Stimulated activated CD4-positive, alpha-beta T cell treated with anti-CD3 and anti-CD28 coated beads, Interleukin-2, amount 100 ng/mL, for 48 hours (primary cell): ENCODE data around the gene VGLL4.
"Not testable (repeated sequence)": the region's sequence is repeated elsewhere in the genome, so short reads cannot be mapped to it uniquely, and the experiment has no call there.

Experiments
- DNase-seq, 2 donors: peaks; one replicate each; pipeline ENCODE4 v3.0.0-alpha.2; 2020

VGLL4 gene

DNA sequence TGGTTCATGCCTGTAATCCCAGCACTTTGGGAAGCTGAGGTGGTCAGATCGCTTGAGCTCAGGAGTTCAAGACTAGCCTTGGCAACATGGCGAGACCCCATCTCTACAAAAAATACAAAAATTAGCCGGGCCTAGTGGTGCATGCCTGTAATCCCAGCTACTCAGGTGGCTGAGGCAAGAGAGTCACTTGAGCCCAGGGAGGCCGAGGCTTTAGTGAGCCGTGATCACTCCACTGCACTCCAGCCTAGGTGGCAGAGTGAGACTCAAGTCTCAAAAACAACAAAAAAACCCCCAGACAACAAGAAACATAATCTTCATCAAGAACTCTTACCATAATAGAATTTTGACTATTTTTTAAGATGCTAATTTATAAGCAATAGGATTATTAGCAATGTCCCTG lies 117.6 kb downstream of the VGLL4 start:
- not testable (repeated sequence) for DNase-seq

DNA sequence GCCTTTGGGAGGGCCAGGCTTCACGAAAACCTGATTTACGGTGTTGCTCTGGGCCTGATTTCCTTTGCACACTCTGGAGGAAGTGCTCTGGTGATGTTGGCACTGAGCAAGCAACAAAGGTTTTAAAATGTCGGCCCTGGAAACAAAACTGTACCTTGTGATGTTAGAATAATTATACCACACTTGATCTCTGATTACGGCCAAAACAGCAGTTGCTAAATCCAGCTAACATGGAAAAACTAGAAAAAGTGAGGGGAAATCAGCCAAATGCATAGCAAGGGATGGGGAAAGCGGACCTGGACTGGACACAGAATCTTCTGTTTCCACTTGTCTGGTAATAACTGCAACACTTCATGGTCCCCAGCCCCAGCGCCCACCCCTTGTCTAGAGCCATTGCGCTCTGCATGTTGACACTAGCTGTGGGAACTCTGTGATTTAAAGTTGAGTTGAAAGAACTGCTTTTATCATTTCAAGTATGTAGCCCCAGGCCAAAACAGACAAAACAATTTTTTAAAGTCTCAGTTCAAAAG lies 120.1 kb downstream of the VGLL4 start:
- no peak for DNase-seq

DNA sequence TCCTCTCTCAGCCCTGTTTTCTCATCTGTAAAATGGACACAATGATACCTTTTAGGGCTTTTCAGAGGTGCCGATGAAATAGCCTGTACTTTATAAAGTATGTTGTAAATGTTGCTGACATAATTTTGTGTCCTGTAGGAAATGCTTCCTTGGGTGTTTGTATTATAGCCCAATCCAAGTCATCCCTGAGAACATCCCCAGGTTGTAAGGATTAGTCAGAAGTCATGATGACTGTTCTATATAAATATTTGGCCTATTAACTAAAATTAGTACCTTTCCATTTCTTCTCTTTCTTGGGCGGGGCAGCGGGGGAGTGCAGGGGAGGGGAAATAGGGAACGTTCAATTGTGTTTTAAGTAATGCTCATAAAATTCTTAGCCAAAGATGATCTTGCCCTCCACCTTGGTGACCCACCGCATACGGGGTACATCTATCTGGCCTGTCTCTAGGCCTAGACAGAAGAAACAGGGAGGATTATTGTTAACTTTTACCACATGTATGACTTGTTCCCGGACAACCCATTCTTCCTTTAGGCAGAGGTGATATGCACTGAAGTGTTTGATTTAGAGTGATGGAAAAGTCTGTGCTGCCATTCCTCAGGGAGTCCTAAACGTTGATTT lies 120.7 kb downstream of the VGLL4 start:
- no peak for DNase-seq

DNA sequence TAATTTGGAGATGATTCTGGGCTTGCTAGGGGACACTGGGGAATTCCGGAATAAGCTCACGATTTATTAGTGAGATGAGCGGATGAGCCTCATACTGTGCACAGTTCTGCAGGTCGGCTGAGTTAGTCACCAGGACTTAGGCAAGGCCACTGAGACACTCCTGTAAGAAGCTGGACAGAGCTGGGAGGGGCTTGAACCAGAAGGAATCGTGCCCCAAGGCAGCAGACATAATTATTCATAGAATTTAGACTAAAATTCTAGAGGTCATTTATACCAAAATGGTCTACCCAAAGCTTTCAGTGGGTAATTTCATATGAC lies 121.4 kb downstream of the VGLL4 start:
- DNase-seq: no peak

DNA sequence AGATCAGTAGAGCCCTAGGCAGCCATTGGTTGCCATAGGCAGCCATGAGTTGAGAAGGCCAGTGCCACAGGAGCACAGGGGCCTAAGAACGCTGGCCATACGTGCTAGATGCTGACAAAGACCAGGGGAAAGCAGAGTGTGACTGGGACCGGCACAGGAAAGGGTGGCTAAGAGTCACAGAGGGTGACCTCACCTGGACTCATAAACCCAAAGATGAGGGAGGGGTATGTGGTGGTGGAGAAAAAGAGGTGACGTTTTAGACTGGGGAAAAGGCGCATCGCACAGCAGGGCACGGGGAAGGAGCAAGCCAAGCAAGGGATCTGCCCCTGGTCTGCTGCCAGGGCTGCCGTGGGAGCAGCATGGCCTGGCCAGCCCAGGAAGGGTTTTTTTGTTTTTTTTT lies 122.5 kb downstream of the VGLL4 start:
- no peak for DNase-seq

DNA sequence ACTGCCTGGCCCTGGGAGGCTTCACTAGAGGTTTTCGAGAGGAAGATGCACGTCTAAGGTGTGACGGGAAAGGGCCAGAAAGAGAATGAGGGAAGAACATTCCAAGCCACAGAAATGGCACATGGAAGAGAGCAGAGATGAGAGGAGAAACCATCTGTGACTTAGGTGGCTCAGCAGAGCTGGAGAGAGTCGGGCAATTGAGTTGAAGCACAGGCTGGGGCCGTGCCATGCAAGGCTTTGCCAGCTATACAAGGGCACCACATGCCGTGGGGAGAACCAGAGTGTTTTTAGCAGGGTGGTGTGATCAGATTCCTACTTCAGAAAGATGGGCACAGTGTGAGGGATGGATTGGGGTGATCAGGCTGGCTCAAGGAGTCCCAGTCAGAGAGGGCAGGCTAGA lies 126.1 kb downstream of the VGLL4 start:
- DNase-seq: no peak

DNA sequence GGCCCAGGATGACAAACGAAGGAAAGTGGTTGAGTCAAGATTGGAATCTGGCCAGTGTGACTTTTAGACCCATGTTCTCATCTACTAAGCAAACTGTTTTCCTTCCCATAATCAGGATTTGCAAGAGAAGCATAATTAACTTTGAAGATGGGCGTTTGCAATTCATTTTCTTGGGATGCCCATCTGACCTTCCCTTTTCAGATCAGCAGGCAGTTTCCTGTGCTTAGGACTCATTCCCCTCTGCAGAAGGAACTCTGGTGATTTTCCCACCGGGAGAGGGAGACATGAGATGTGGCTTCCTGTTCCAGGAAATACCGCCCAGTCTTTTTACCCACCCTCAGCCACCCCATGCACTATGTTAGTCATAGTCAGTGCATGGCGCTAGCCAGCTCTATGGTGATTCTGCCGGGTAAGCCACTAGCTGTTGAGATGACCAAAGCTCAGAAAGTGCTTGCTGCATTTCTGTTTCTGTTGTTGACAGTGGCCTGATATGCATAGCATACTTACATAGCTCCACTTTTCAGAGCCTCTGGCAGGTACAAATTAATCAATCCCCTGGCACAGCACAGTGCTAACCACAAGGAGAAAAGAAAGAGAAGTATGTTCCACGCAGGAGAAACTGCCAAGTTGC lies 129.4 kb downstream of the VGLL4 start:
- no peak for DNase-seq

DNA sequence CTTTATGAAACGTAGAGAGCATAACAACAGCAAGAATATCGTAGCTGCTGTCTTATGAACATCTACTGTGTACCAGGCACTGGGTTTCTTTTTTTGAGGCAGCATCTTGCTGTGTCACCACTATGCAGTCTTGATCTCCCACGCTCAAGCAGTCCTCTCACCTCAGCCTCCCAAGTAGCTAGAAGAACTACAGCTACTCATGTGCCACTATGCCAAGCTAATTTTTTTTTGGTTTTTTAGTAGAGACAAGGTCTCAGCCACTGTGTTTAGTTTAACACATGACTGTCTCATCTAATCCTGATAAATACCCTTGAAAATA lies 129.9 kb downstream of the VGLL4 start:
- DNase-seq: no peak

DNA sequence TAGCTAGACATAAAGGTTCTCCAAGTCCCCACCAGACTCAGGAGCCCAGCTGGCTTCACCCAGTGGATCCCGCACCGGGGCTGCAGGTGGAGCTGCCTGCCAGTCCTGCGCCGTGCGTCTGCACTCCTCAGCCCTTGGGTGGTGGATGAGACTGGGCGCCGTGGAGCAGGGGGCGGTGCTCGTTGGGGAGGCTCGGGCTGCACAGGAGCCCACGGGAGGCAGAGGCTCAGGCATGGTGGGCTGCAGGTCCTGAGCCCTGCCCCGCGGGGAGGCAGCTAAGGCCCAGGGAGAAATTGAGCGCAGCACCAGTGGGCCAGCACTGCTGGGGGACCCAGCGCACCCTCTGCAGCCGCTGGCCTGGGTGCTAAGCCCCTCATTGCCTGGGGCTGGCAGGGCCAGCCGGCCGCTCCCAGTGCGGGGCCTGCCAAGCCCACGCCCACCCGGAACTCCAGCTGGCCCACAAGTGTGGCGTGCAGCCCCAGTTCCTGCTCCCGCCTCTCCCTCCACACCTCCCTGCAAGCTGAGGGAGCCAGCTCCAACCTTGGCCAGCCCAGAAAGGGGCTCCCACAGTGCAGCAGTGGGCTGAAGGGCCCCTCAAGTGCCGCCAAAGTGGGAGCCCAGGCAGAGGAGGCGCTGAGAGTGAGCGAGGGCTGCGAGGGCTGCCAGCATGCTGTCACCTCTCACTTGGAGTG lies 130.4 kb downstream of the VGLL4 start:
- DNase-seq: not testable (repeated sequence)

DNA sequence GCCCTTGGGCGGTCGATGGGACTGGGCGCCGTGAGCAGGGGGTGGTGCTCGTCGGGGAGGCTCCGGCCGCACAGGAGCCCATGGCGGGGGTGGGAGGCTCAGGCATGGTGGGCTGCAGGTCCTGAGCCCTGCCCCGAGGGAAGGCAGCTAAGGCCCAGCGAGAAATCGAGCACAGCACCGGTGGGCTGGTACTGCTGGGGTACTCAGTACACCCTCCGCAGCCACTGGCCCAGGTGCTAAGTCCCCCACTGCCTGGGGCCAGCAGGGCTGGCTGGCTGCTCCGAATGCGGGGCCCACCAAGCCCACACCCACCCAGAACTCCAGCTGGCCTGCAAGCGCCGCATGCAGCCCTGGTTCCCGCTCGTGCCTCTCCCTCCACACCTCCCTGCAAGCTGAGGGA lies 132.1 kb downstream of the VGLL4 start:
- not testable (repeated sequence) for DNase-seq

DNA sequence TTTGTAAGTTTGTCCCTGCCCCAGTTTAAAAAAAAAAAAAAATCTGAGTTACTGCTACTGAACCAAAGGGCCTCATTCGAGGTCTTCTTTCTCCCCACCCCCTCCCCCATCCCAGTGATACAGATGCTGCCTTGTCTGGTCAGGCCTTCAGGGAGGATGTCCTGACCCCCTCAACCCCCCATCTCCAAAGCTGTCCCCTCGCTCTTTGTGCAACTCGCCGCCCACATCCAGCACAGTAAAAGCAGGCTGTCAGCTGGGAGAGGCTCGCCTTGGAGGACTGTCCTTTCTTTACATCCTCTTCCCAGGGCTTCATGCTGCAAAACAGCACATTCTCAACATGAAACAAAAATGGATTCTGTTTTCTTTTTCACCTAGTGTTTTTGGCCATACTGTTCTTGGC lies 133.4 kb downstream of the VGLL4 start:
- DNase-seq: no peak

DNA sequence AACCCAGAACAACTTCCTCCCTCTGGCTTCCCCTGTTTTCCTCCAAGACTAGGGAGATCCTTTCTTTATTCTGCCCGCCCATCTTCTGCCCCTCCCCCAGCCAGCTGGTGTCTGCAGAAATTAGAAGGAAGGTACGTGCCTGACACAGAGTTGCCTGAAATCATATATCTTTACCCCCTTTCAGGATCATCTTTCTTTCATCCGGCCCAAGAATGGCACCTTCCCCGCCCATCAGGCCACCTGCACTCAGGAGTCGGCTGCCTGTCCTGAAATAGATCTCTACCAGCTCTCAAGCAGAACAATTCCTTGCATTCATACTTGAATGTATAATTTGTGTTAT lies 133.7 kb downstream of the VGLL4 start:
- no peak for DNase-seq

DNA sequence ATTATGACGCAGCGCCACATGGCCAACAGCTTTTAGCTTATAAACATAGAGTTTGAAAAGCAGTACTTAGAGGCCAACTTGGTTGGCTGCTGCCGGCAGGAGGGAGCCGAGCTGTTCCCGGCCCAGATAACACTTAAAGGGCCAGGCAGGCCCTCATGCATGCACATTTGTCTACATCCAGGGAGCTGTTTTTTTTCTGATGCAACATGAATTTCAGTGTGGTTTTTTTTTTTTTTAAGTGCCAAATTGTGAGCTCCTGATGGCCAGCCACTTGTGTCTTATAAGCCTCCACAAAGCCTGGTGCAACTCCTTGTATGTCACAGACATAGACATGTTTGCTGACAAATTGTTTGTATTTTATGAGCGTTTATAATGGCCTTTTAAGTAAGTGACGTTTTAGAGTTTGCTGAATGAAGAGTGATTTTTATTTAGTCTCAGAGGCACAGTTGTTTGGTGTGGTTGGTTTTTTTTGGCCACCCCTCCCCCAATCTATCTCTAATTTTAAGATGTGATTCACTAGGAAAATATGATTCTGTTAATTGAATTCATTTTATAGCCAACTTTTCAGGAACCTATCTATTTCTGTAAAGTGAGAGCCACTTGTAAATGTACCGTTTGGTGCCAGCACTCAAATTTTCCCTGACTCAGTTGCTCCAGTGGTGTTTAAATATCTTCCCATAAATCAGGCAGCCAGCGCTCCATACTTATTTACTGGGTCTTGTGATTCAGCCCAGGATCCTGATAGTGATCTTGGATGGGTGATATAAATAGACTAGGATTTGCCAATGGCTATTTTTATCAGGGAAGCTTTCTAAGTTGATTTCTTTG lies 134.3 kb downstream of the VGLL4 start:
- DNase-seq: no peak

DNA sequence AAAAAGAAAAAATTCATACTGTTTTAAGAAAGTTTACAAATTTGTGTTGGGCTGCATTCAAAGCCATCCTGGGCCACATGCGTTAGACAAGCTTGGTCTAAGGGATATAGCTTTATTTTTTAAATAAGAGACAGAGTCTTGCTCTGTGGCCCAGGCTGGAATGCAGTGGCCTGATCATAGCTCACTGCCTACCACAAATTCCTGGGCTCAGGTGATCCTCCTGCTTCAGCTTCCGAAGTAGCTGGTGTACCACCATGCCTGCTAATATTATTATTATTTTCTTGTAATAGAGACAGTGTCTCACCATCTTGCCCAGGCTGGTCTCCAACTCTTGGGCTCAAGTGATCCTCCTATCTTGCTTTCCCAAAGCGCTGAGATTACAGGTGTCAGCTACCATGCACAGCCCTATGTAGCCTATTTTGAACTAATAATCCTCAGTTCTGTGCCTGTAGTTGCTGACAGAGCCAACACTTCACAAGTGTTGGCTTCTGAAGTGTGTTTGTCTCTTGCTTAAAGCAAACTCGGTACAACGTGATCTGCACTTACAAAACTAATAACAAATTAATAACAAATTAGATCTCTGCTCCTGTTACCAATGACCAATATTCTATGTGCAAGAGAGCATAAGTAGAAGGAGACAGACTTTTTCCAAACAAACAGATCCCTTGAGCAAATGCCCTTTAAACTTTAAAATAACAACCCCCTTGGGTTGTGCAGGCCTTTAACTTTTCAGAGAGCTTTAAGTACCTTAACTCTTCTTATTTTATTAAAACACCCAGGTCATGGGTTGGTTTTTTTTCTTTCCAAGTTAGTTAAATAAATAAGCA lies 135.2 kb downstream of the VGLL4 start:
- no peak for DNase-seq

DNA sequence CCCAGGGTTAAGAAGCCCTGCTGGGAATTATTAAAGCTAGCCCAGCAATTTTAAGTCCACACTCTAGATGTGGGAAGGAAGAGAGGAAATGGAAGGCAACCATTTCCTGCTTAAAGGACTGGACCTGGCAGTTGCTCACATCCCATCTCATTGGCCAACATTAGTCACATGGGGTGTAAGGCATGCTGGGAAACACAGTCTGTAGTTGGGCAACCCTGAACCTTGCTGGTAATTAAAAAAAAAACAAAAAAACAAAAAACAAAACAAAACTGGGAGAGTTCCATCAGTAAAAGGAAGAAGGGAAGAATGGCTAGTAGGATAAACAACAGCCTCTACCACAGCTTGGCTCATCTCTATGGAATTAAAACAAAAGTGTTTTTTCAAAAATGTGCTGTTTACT lies 136.0 kb downstream of the VGLL4 start:
- DNase-seq: no peak
